Keratinocyte (primary cell): Measurements from ENCODE around the gene PLXDC2. TPM values are rescaled to one million over a fixed set of nuclear protein-coding genes. Genes with fewer than 3 reads are reported as not detected.

Experiments
- DNase-seq: peaks from one replicate; pipeline ENCODE4 v3.0.0-alpha.2; 2011; ENCODE audit warnings: low read depth, missing footprints, low spot score
- FAIRE-seq: peaks from 2 replicates; lab custom pipeline; 2011; peaks lifted over from hg19 to GRCh38; lab: Jason Lieb, UNC
- H2AFZ ChIP-seq: 2 replicates; pipeline ENCODE4 v1.6.0; 2012; ENCODE audit warnings: low read length, control low read depth, inconsistent platforms; ENCODE audit not compliant: control insufficient read depth
- H3K27ac ChIP-seq: 2 replicates; pipeline ENCODE4 v1.5.1; 2011; ENCODE audit warnings: low read length; ENCODE audit not compliant: control insufficient read depth, insufficient read depth
- H3K27me3 ChIP-seq: 3 replicates; pipeline ENCODE4 v1.6.0; 2011; ENCODE audit warnings: low read length; ENCODE audit not compliant: control insufficient read depth, insufficient read depth; ENCODE audit errors: extremely low read depth
- H3K36me3 ChIP-seq, 2 experiments: 2 replicates in 1 of 2; 3 replicates in 1 of 2; pipeline ENCODE4 v1.5.1; 2011; ENCODE audit warnings: low read length in 2 of 2, mild to moderate bottlenecking in 1 of 2; ENCODE audit not compliant: control insufficient read depth in 2 of 2, insufficient read depth in 2 of 2; ENCODE audit errors: extremely low read depth in 1 of 2
- H3K4me1 ChIP-seq: 3 replicates; pipeline ENCODE4 v1.5.1; 2011; ENCODE audit warnings: low read length; ENCODE audit not compliant: control insufficient read depth, insufficient read depth; ENCODE audit errors: extremely low read depth
- H3K4me2 ChIP-seq: 3 replicates; pipeline ENCODE4 v1.6.0; 2011; ENCODE audit warnings: low read depth, low read length; ENCODE audit not compliant: control insufficient read depth, insufficient read depth; ENCODE audit errors: extremely low read depth
- H3K4me3 ChIP-seq, 3 experiments: fragments of 200-600 bp in 1 of 3; sonication (generic) in 1 of 3; 2 replicates in 2 of 3; 3 replicates in 1 of 3; pipeline ENCODE4 v1.5.1; 2011 to 2016; ENCODE audit warnings: low read length in 3 of 3, mild to moderate bottlenecking in 3 of 3, control low read depth in 2 of 3, inconsistent platforms in 1 of 3, low read depth in 1 of 3, mixed read lengths in 1 of 3, mixed run types in 1 of 3, moderate library complexity in 1 of 3; ENCODE audit not compliant: control insufficient read depth in 2 of 3, insufficient read depth in 2 of 3; ENCODE audit errors: extremely low read depth in 1 of 3
- H3K79me2 ChIP-seq: 2 replicates; pipeline ENCODE4 v1.6.0; 2012; ENCODE audit warnings: low read length; ENCODE audit not compliant: control insufficient read depth, insufficient read depth
- H3K9ac ChIP-seq: 3 replicates; pipeline ENCODE4 v1.6.0; 2011; ENCODE audit warnings: low read length; ENCODE audit not compliant: control insufficient read depth, insufficient read depth; ENCODE audit errors: extremely low read depth
- H3K9me1 ChIP-seq: 3 replicates; pipeline ENCODE4 v1.6.0; 2011; ENCODE audit warnings: low read length; ENCODE audit not compliant: control insufficient read depth, insufficient read depth; ENCODE audit errors: extremely low read depth
- H3K9me3 ChIP-seq: 2 replicates; pipeline ENCODE4 v1.5.1; 2012; ENCODE audit warnings: low read depth, low read length; ENCODE audit not compliant: control insufficient read depth
- H4K20me1 ChIP-seq: 3 replicates; pipeline ENCODE4 v1.6.0; 2011; ENCODE audit warnings: low read length; ENCODE audit not compliant: control insufficient read depth, insufficient read depth; ENCODE audit errors: extremely low read depth
- CTCF ChIP-seq, 3 experiments: IDR thresholded peaks in 1 of 3; conservative IDR thresholded peaks in 1 of 3; optimal IDR thresholded peaks in 1 of 3; 2 replicates in 2 of 3; 3 replicates in 1 of 3; pipeline versions ENCODE3 to v1.5.1; 2011; ENCODE audit warnings: low read length in 3 of 3, mild to moderate bottlenecking in 3 of 3, moderate library complexity in 2 of 3, control low read depth in 1 of 3, inconsistent platforms in 1 of 3; ENCODE audit not compliant: insufficient read depth in 2 of 3; ENCODE audit errors: extremely low read depth in 1 of 3
- EZH2 ChIP-seq: IDR thresholded peaks from one replicate; pipeline ENCODE4 v1.6.1; 2012; ENCODE audit warnings: inconsistent platforms, mild to moderate bottlenecking, low read length, moderate library complexity
- dilution Hi-C: fragments of 300-500 bp; cut with MboI; formaldehyde crosslinking; loops from one replicate; pipeline ENCODE4 v1.7.0; 2020; ENCODE audit warnings: low sequenced_read_pairs; ENCODE audit not compliant: extremely low pct_ligation_motif_present
- polyA plus RNA-seq, 5 experiments: library from polyadenylated mRNA; depleted of rRNA in 3 of 5; stranded (reverse) in 3 of 5; stranded (forward) in 1 of 5; unstranded in 1 of 5; fragments of >200 nt; gene quantifications; 1 replicate in 1 of 5; 2 replicates in 3 of 5; 3 replicates in 1 of 5; pipeline versions ENCODE4 v1.2.1 to v1.2.3, GENCODE V29; 2011 to 2012; ENCODE audit warnings: missing spikeins in 2 of 5, low read depth in 1 of 5, low replicate concordance in 1 of 5

PLXDC2 gene
- polyA plus RNA-seq, 1 donor (not counting 4 experiments of a cell fraction or from before 2014, with no cell fraction given), result 12.9 TPM

- Histone ChIP-seq H4K20me1 (no peaks in the 10 kb centered on the region), H3K4me1 (peaks cover 6% of the 10 kb centered on the region), H3K9me3 (no peaks in the 10 kb centered on the region), H3K9me1 (no peaks in the 10 kb centered on the region), H2AFZ (no peak overlapping the region), H3K4me2 (no peak overlapping the region), H3K4me3 (no peak overlapping the region), H3K27me3 (no peaks in the 10 kb centered on the region), H3K36me3 (no peaks in the 10 kb centered on the region), H3K9ac (no peak overlapping the region), H3K79me2 (no peaks in the 10 kb centered on the region), H3K27ac (no peak overlapping the region)
- DNase-seq, result no peak
- no peak for FAIRE-seq
- dilution Hi-C loops, result no loop called here
- TF ChIP-seq CTCF (optimal IDR thresholded peaks at IDR 0.05 in 1 of 3, IDR thresholded peaks at IDR 0.05 in 1 of 3, conservative IDR thresholded peaks at IDR 0.05 in 1 of 3; ENCODE audit: extremely low read depth in 1 of 3, insufficient read depth in 2 of 3, low read length in 3 of 3) (no peak), EZH2 (no peak)
Measured at GRCh38 chr10:19825700-19826099, 9.5 kb downstream of the PLXDC2 start.

GRCh38 chr10:19826712-19827111 is 10.5 kb downstream of the PLXDC2 start:
- Histone ChIP-seq H3K27ac (no peak overlapping the region), H3K27me3 (no peaks in the 10 kb centered on the region), H3K4me3 (no peak overlapping the region), H3K9ac (no peak overlapping the region), H3K9me3 (no peaks in the 10 kb centered on the region), H3K79me2 (no peaks in the 10 kb centered on the region), H3K4me1 (peaks cover 6% of the 10 kb centered on the region), H4K20me1 (no peaks in the 10 kb centered on the region), H3K36me3 (no peaks in the 10 kb centered on the region), H3K9me1 (no peaks in the 10 kb centered on the region), H3K4me2 (no peak overlapping the region), H2AFZ (no peak overlapping the region)
- FAIRE-seq (no peak), DNase-seq (no peak)
- dilution Hi-C loops, result no loop called here
- no peak for TF ChIP-seq EZH2
- TF ChIP-seq CTCF (optimal IDR thresholded peaks at IDR 0.05 in 1 of 3, IDR thresholded peaks at IDR 0.05 in 1 of 3, conservative IDR thresholded peaks at IDR 0.05 in 1 of 3; ENCODE audit: extremely low read depth in 1 of 3, insufficient read depth in 2 of 3, low read length in 3 of 3), result no peak
